CD4-positive, alpha-beta memory T cell (primary cell): ENCODE results near the gene COPS7A. TPM values are rescaled to one million over a fixed set of nuclear protein-coding genes. Genes with fewer than 3 reads are reported as not detected.

Experiments used
- CTCF ChIA-PET: fragments of 350-600 bp; sonication (Branson Sonifier 250); formaldehyde crosslinking; loops from one replicate; lab custom pipeline; 2021; ENCODE audit warnings: inconsistent platforms; ENCODE audit not compliant: partially characterized antibody; lab: Charles Lee
- POLR2A ChIA-PET: fragments of 350-600 bp; sonication (Branson Sonifier 250); formaldehyde crosslinking; loops from one replicate; lab custom pipeline; 2021; ENCODE audit not compliant: partially characterized antibody; lab: Charles Lee
- DNase-seq, 5 donors: peaks; one replicate each; pipeline versions ENCODE4 v3.0.0 to v3.0.0-alpha.2; 2020 to 2022; ENCODE audit warnings: mixed read lengths in 1 of 5
- H3K27ac ChIP-seq: one replicate; pipeline ENCODE4 v1.7.0; 2013; ENCODE audit warnings: low read depth, low read length
- H3K27me3 ChIP-seq: 2 replicates; pipeline ENCODE4 v1.7.0; 2013; ENCODE audit warnings: mild to moderate bottlenecking, low read length, moderate library complexity; ENCODE audit not compliant: insufficient read depth
- H3K36me3 ChIP-seq: 2 replicates; pipeline ENCODE4 v1.7.0; 2013; ENCODE audit warnings: mild to moderate bottlenecking, low read length, moderate library complexity; ENCODE audit not compliant: insufficient read depth
- H3K4me1 ChIP-seq: 2 replicates; pipeline ENCODE4 v1.7.0; 2013; ENCODE audit warnings: mild to moderate bottlenecking, low read length, moderate library complexity; ENCODE audit not compliant: insufficient read depth
- H3K4me3 ChIP-seq, 2 donors: one replicate each; pipeline ENCODE4 v1.7.0; 2013; ENCODE audit warnings: low read length in 2 of 2, mild to moderate bottlenecking in 1 of 2
- H3K9me3 ChIP-seq, 2 donors: one replicate each; pipeline ENCODE4 v1.7.0; 2013; ENCODE audit warnings: low read length in 2 of 2, control low read depth in 1 of 2; ENCODE audit not compliant: control insufficient read depth in 1 of 2
- H3K27ac Mint-ChIP-seq, 7 donors: one replicate each; pipeline ENCODE4 v1.8.0; 2020 to 2021; ENCODE audit warnings: mixed read lengths in 7 of 7, mild to moderate bottlenecking in 6 of 7, inconsistent platforms in 3 of 7, moderate library complexity in 3 of 7
- H3K27me3 Mint-ChIP-seq, 2 donors: one replicate each; pipeline ENCODE4 v1.8.0; 2020 to 2021; ENCODE audit warnings: mixed read lengths in 2 of 2
- H3K36me3 Mint-ChIP-seq, 2 donors: one replicate each; pipeline ENCODE4 v1.8.0; 2020 to 2021; ENCODE audit warnings: mixed read lengths in 2 of 2, inconsistent platforms in 1 of 2, mild to moderate bottlenecking in 1 of 2
- H3K4me1 Mint-ChIP-seq, 4 donors: one replicate each; pipeline ENCODE4 v1.8.0; 2020 to 2021; ENCODE audit warnings: mixed read lengths in 4 of 4, mild to moderate bottlenecking in 1 of 4
- H3K4me3 Mint-ChIP-seq, 8 donors: one replicate each; pipeline ENCODE4 v1.8.0; 2020 to 2021; ENCODE audit warnings: mixed read lengths in 8 of 8, mild to moderate bottlenecking in 7 of 8, moderate library complexity in 6 of 8, inconsistent platforms in 3 of 8
- H3K9me3 Mint-ChIP-seq, 8 donors: one replicate each; pipeline ENCODE4 v1.8.0; 2020 to 2021; ENCODE audit warnings: mixed read lengths in 8 of 8, mild to moderate bottlenecking in 5 of 8, inconsistent platforms in 3 of 8, moderate library complexity in 1 of 8
- intact Hi-C: fragments of 100-400 bp; cut with micrococcal nuclease; formaldehyde crosslinking; loops from one replicate; pipeline ENCODE4 v1.15.1; 2023
- polyA plus RNA-seq, 2 donors: library from polyadenylated mRNA; unstranded; fragments of 300-500 nt; fragmentation: Illumina TruSeq; gene quantifications; one replicate each; pipeline ENCODE4 v1.2.3, GENCODE V29; 2021
- total RNA-seq, 2 experiments: library from RNA; stranded (reverse); gene quantifications; one replicate each; pipeline ENCODE4 v1.2.3, GENCODE V29; 2021

Gene COPS7A, protein sequence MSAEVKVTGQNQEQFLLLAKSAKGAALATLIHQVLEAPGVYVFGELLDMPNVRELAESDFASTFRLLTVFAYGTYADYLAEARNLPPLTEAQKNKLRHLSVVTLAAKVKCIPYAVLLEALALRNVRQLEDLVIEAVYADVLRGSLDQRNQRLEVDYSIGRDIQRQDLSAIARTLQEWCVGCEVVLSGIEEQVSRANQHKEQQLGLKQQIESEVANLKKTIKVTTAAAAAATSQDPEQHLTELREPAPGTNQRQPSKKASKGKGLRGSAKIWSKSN
- total RNA-seq, result 10 to 100 TPM; 36.9 to 37.7 TPM
- polyA plus RNA-seq, result 10 to 100 TPM; 44.7 to 48.6 TPM

DNA sequence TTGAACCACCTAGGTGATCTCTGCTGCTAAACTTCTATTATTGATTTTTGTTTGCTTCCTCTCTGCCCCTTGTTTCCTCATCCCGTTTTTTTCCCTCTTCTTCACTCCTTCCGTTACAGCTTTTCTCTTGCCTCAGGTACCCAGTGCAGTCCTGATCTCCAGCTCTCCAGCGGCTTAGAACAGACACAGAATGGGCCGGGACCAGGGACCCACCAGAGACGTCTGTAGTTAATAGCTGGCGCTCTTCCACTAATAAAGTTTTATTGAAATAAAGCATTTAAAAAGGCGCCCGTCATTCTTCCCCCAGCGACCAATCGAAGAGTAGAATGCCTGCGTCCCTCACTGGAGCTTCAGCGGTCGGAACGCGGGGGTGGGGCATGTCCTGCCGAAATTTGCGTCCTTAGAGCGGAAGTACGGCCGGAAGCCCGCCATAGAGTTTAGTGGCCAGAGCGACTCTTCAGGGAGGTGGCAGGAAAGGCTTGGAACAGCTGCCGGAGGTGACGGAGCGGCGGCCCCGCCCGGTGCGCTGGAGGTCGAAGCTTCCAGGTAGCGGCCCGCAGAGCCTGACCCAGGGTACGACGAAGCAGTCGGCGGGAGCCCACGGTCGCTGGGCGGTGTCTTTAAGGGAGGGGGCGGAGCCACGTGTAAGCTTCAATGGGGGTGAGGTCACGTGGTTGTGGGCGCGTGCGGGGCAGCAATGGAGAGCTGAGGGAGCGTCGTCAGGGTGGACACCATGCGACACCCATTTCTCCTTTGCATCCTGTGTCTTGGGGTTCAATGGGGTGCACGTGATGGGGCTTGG lies at the start of gene COPS7A:
Gene COPS7A (plus strand): TSS at position 440 of the 802 bp plus-strand sequence. CDS start 611 bp downstream, outside the sequence.
- Histone ChIP-seq H3K4me1 (peaks cover 21% of the 10 kb centered on the region), H3K4me3 (peak within 1 kb of the TSS; percentile 40 to 64), H3K9me3 (no peaks in the 10 kb centered on the region), H3K36me3 (peaks cover 13% of the 10 kb centered on the region), H3K27me3 (no peaks in the 10 kb centered on the region), H3K27ac (peak within 1 kb of the TSS; percentile 68)
- Mint-ChIP-seq H3K27ac (peak within 1 kb of the TSS; percentile 92 to 99 (median 98)), H3K36me3 (peaks cover 15 to 21% of the 10 kb centered on the region in 2 donors), H3K4me1 (peaks cover 15 to 31% (median 22%) of the 10 kb centered on the region in 4 donors), H3K9me3 (no peaks in the 10 kb centered on the region), H3K27me3 (no peaks in the 10 kb centered on the region), H3K4me3 (peak within 1 kb of the TSS; percentile 88 to 98 (median 94))
- intact Hi-C loops, result loop anchor here (1.0 kb wide), 4 partner anchors 29 to 127 kb away; partner anchors contain the start of genes CDCA3, ING4, MLF2 and ZNF384
- ChIA-PET CTCF (interaction anchor here (0.5 to 3.9 kb wide), 20 partner anchors 9 to 214 kb away, joined by 3 to 32 read pairs (median 4); partner anchors contain the start of genes MLF2, NOP2, P3H3 and ZNF384), POLR2A (interaction anchor here (0.6 to 4.5 kb wide), 45 partner anchors 9 to 294 kb away, joined by 3 to 158 read pairs (median 4); partner anchors contain the start of genes C12orf57, CD4, CDCA3 and GAPDH)
- DNase-seq, result peak; percentile 93 to 97 (median 96)

GRCh38 chr12:6676962-6677361 lies 46.9 kb upstream of the COPS7A start:
- H3K27me3 ChIP-seq, result no peaks in the 10 kb centered on the region
- CTCF ChIA-PET, result no interaction called here

GRCh38 chr12:6684609-6685008 lies 39.2 kb upstream of the COPS7A start:
- ChIA-PET POLR2A (interaction anchor here (0.9 kb wide), 1 partner anchor 81 kb away, joined by 3 read pairs; no protein-coding TSS in a partner anchor), CTCF (interaction anchor here (0.7 to 2.1 kb wide), 16 partner anchors 8 to 127 kb away, joined by 3 to 7 read pairs (median 4); partner anchors contain the start of gene CD4)
- intact Hi-C loops, result loop anchor here (5.0 to 10.0 kb wide), 2 partner anchors 143 to 260 kb away; partner anchors contain the start of gene P3H3
- Mint-ChIP-seq H3K27ac (peak overlapping the region in 6 of 7 donors; percentile 25 to 94 (median 76)), H3K27me3 (no peaks in the 10 kb centered on the region), H3K4me1 (peaks cover 43 to 64% (median 54%) of the 10 kb centered on the region in 4 donors), H3K4me3 (peak overlapping the region in 2 of 8 donors; percentile 33 to 53), H3K36me3 (peaks cover 11 to 54% of the 10 kb centered on the region in 2 donors), H3K9me3 (no peaks in the 10 kb centered on the region)
- H3K9me3 ChIP-seq, result no peaks in the 10 kb centered on the region
- H3K36me3 ChIP-seq, result peaks cover 5% of the 10 kb centered on the region
- peak in 4 of 5 donors; percentile 43 to 56 (median 53) for DNase-seq
- H3K4me3 ChIP-seq, result no peak overlapping the region
- no peaks in the 10 kb centered on the region for H3K27me3 ChIP-seq
- H3K27ac ChIP-seq, result no peak overlapping the region
- H3K4me1 ChIP-seq, result peaks cover 44% of the 10 kb centered on the region

More at GRCh38 chr12:6676962-6677361, 46.9 kb upstream of the COPS7A start:
- no peak overlapping the region for H3K4me3 ChIP-seq
- no peak overlapping the region for H3K27ac Mint-ChIP-seq
- no peaks in the 10 kb centered on the region for H3K27me3 Mint-ChIP-seq
- H3K9me3 ChIP-seq, result no peaks in the 10 kb centered on the region
- H3K9me3 Mint-ChIP-seq, result no peaks in the 10 kb centered on the region
- H3K27ac ChIP-seq, result no peak overlapping the region
- peaks cover 75% of the 10 kb centered on the region for H3K36me3 ChIP-seq
- H3K4me3 Mint-ChIP-seq, result no peak overlapping the region
- POLR2A ChIA-PET, result interaction anchor here (0.6 to 1.0 kb wide), 2 partner anchors 13 to 104 kb away, joined by 3 to 4 read pairs; no protein-coding TSS in a partner anchor
- intact Hi-C loops, result no loop called here
- H3K36me3 Mint-ChIP-seq, result peaks cover 61 to 86% of the 10 kb centered on the region in 2 donors
- DNase-seq, result no peak
- H3K4me1 ChIP-seq, result no peaks in the 10 kb centered on the region
- H3K4me1 Mint-ChIP-seq, result peaks cover 0 to 6% (median 4%) of the 10 kb centered on the region in 4 donors

- H3K4me1 Mint-ChIP-seq, result peaks cover 50 to 72% (median 61%) of the 10 kb centered on the region in 4 donors
- H3K4me3 ChIP-seq, result no peak overlapping the region
- intact Hi-C loops, result loop anchor here (5.0 to 10.0 kb wide), 2 partner anchors 141 to 261 kb away; partner anchors contain the start of gene P3H3
- H3K27me3 ChIP-seq, result no peaks in the 10 kb centered on the region
- H3K4me1 ChIP-seq, result peaks cover 53% of the 10 kb centered on the region
- DNase-seq, result no peak
- H3K4me3 Mint-ChIP-seq, result peak overlapping the region in 2 of 8 donors; percentile 2 to 92
- ChIA-PET CTCF (interaction anchor here (0.7 to 1.9 kb wide), 4 partner anchors 10 to 282 kb away, joined by 3 to 5 read pairs (median 4); partner anchors contain the start of gene COPS7A), POLR2A (interaction anchor here (1.0 to 1.1 kb wide), 2 partner anchors 38 to 77 kb away, joined by 3 to 4 read pairs; partner anchors contain the start of gene COPS7A)
- no peak overlapping the region for H3K27ac ChIP-seq
- no peaks in the 10 kb centered on the region for H3K9me3 ChIP-seq
- no peaks in the 10 kb centered on the region for H3K9me3 Mint-ChIP-seq
- peak overlapping the region in 6 of 7 donors; percentile 18 to 99 (median 91) for H3K27ac Mint-ChIP-seq
- no peaks in the 10 kb centered on the region for H3K27me3 Mint-ChIP-seq
- H3K36me3 Mint-ChIP-seq, result peaks cover 9 to 50% of the 10 kb centered on the region in 2 donors
- H3K36me3 ChIP-seq, result no peaks in the 10 kb centered on the region
Measured at GRCh38 chr12:6685814-6686213, 38.0 kb upstream of the COPS7A start.

DNA sequence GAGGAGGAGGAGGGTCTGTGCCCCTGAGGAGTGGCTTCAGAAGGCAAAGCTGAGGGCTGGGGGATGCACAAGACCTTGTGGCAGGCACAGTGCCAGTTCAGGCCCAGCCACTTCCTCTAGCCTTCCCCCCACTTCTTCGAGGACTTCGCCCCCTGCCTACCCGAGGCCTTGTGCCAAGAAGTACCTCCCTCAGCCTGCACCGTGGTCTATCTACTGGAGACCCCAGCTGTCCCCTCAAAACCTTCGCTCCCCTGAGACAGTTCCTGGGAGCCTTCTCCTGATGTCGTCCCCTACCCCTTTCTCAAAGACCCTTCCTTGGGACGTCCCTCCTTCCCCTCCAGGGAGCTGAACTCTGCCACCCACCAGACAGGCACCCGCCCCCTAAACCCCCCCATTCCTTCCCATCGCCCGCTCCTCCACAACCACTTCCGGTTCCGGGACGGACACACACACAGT lies 35.3 kb upstream of the COPS7A start:
- peak overlapping the region; percentile 92 to 100 (median 99) for H3K27ac Mint-ChIP-seq
- intact Hi-C loops, result loop anchor here (2.0 to 10.0 kb wide), 4 partner anchors 72 to 264 kb away; partner anchors contain the start of genes NOP2 and P3H3
- POLR2A ChIA-PET, result interaction anchor here (0.6 to 2.7 kb wide), 50 partner anchors 10 to 420 kb away, joined by 3 to 158 read pairs (median 8); partner anchors contain the start of genes C12orf57, CD4, CDCA3 and COPS7A
- no peaks in the 10 kb centered on the region for H3K9me3 Mint-ChIP-seq
- H3K36me3 Mint-ChIP-seq, result peaks cover 3 to 39% of the 10 kb centered on the region in 2 donors
- H3K36me3 ChIP-seq, result no peaks in the 10 kb centered on the region
- peaks cover 41 to 64% (median 49%) of the 10 kb centered on the region in 4 donors for H3K4me1 Mint-ChIP-seq
- H3K4me1 ChIP-seq, result peaks cover 61% of the 10 kb centered on the region
- peak overlapping the region; percentile 92 to 98 (median 96) for H3K4me3 Mint-ChIP-seq
- H3K9me3 ChIP-seq, result no peaks in the 10 kb centered on the region
- CTCF ChIA-PET, result interaction anchor here (0.8 to 2.0 kb wide), 12 partner anchors 15 to 203 kb away, joined by 3 to 24 read pairs (median 4); partner anchors contain the start of genes COPS7A, MLF2 and SPSB2
- H3K27me3 Mint-ChIP-seq, result no peaks in the 10 kb centered on the region
- H3K27me3 ChIP-seq, result no peaks in the 10 kb centered on the region
- peak overlapping the region; percentile 93 for H3K27ac ChIP-seq
- peak overlapping the region; percentile 50 to 83 for H3K4me3 ChIP-seq
- peak in 3 of 5 donors; percentile 40 to 72 (median 50) for DNase-seq
